Inferior parietal cortex (tissue), 1 donor: ENCODE results near the gene CYB5R3.

ENCODE experiments used
- DNase-seq: peaks from one replicate; pipeline ENCODE4 v3.0.0-alpha.2; 2016; ENCODE audit errors: extremely low spot score

The CYB5R3 gene

GRCh38 chr22:42645938-42646568, 3.1 kb downstream of the CYB5R3 start:
- no peak for DNase-seq

- no peak for DNase-seq
Observed at GRCh38 chr22:42645341-42645937, 3.8 kb downstream of the CYB5R3 start.

GRCh38 chr22:42644422-42645340, 4.5 kb downstream of the CYB5R3 start:
- DNase-seq = no peak

- DNase-seq = no peak
Observed at GRCh38 chr22:42643634-42644421, 5.4 kb downstream of the CYB5R3 start.

- no peak for DNase-seq
Observed at GRCh38 chr22:42642806-42643633, 6.2 kb downstream of the CYB5R3 start.

GRCh38 chr22:42641801-42642413, 7.3 kb downstream of the CYB5R3 start:
- no peak for DNase-seq

GRCh38 chr22:42639541-42640241, 9.5 kb downstream of the CYB5R3 start:
- no peak for DNase-seq

- no peak for DNase-seq
Observed at GRCh38 chr22:42637555-42637954, 11.6 kb downstream of the CYB5R3 start.

GRCh38 chr22:42636506-42636905, 12.7 kb downstream of the CYB5R3 start:
- no peak for DNase-seq

GRCh38 chr22:42635531-42635930, 13.7 kb downstream of the CYB5R3 start:
- DNase-seq = no peak

- no peak for DNase-seq
Observed at GRCh38 chr22:42633013-42633412, 16.2 kb downstream of the CYB5R3 start.

GRCh38 chr22:42632096-42632495, 17.1 kb downstream of the CYB5R3 start:
- no peak for DNase-seq

- no peak for DNase-seq
Observed at GRCh38 chr22:42630901-42631602, 18.1 kb downstream of the CYB5R3 start.

- no peak for DNase-seq
Observed at GRCh38 chr22:42630211-42630610, 19.0 kb downstream of the CYB5R3 start.

GRCh38 chr22:42627981-42628380, 21.2 kb downstream of the CYB5R3 start:
- DNase-seq = no peak

- DNase-seq = no peak
Observed at GRCh38 chr22:42626951-42627625, 22.1 kb downstream of the CYB5R3 start.

GRCh38 chr22:42626431-42626830, 22.8 kb downstream of the CYB5R3 start:
- DNase-seq = no peak

GRCh38 chr22:42625416-42625815, 23.8 kb downstream of the CYB5R3 start:
- DNase-seq = no peak
